ENCODE data around the gene ANKRD42.
A peak's percentile ranks its signal among the peaks of the same experiment; 100 is the strongest.
"Not testable (repeated sequence)": the region's sequence is repeated elsewhere in the genome, so short reads cannot be mapped to it uniquely, and the experiment has no call there.

ANKRD42 gene

DNA sequence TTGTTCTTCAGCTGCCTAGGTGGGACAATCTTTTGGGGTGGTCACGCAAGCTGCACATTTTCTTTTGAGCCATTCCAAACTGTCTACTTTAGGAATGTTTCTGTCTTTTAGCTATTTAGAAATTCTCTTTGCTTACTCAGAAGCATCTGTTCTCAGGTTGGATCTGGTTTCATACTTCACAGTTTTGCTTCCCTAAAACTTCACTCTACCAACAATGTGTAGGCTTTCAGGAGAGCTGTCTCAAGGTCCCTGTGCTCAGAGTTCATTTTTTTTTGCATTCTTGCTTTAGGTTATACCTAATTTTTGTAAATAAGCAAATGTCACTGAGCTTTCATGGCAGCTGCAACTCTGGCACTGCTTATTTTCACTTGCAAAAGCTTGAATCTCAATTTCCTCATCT, 55.9 kb downstream of the ANKRD42 start:
- no peak for FAIRE-seq

DNA sequence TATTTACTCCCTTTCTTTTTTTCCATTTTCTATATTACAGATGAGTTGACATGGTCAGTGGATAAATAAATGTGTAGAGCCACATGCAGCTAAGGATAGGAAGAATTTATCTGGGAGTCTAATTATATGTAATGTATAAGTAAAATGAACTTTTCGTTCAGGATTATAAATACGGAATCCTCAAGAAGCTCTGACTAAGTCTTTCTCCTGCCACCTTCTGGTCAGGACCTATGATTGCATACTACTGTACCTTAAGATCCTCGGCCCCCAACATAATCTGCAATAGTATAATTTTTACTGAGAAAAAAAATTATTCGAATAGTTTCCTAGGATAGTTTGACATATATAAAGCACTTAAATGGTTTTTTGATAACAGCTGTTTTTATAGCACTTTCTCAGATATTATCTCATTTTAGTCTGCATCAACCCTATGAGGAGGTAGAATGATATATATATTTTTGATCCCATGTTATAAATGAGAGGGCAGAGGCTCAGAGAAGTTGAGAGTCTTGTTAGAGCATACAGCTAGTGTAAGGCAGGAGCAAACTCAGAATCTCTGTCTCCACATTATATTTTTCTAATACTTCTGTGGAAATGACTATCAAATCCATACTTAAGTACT, 56.6 kb downstream of the ANKRD42 start:
- FAIRE-seq, result peak; percentile 79

DNA sequence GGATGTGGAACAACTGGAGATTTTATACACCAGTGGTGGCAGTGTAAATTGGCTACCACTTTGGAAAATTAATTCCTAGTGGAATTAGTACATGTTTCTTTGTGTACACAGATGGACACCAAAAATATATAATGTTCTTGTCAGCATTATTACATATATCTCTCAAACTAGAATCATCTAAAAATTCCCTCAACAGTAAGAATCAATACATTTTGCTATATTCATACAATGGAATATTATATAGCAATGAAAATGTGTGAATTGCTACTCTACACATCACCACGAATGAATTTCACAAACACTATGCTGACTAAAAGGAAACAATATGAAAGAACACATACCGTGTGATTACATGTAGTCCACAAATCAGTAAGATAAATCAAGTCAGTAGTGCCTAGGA, 58.8 kb downstream of the ANKRD42 start:
- no peak for FAIRE-seq

DNA sequence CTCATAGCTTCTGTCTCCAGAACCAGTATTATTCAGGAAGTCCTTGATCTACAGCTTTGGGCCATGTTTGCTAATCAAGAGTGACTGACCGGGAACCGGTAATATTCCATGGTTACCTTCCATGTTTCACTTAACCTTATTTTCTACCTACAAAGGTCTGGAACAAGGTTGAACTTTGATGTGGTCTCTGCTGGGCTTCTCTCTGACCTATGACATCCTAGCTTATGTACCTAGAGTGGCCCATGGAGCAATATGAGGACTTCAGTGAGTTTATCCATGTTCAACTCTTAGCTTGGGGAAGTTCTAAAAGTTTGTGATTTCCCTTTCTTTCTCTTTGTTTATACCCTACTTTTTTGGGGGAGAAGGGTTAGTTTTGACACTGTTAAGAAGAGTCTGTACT, 59.4 kb downstream of the ANKRD42 start:
- FAIRE-seq, result no peak

DNA sequence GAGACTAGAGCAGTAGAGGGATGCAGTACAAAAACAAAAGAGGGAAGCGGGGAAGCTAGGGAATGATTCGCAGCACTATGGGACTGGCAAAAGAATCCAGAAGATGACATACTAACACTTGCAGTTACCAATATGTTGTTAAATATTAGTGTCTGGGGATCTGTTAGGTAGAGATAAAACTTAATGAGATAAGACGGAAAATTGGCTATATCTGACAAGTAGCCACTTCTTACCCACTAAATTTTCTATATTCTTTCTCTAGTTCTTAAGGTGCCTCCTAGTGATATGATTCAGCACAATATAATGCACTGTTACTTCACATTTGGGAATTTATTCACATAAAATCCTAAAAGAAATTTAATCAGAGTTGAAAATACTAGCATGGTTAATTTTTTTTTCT, 61.9 kb downstream of the ANKRD42 start:
- no peak for FAIRE-seq

DNA sequence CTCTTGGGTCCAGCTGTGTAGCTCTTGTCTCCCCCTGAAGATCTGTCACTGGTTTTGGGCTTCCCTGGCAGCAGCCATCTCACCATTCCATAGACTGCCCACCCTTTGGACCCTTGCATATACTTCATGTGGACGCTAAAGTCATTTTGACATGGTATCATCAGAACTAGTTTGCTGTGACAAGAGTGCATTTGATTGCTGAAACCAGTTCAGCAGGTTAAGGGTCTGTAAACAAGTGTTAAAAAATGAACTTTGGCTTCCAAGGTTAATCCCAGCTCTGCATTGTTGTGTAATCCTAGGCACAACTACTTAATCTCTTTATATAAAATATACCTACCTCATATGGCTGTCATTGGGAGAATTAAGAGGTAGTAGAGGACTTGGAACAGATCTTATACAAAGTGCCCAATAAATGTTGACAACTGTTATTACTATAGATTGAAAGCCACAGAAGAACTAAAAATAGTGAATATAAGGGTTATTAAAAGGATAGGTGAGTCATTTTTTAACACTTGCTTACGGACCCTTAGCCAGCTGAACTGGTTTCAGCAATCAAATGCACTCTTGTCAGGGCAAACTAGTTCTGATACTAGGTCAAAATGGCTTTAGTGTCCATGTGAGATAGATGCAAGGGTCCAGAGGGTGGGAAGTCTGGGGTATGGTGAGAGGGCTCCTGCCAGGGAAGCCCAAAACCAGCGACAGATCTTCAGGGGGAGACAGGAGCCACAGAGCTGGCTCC, 63.3 kb downstream of the ANKRD42 start:
- FAIRE-seq, result no peak

DNA sequence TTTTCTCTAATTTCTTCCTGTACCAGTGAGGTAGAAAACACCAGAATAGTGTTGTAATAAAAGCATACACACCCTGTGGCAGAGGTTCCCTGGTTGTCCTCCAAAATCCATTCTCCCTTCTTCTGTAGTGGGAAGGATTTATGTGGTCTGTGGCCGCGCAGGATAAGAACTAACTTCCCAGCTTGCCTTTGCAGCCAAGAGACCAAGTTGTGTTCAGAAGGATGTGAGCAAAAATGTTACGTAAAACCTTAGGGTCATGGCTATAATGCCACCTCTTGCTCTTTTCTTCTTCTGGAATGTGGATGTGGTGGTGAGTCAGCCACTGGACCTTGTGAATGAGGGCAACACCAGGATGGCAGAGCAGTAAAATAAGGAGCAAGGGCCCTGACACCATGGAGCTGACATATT, 64.3 kb downstream of the ANKRD42 start:
- no peak for FAIRE-seq

DNA sequence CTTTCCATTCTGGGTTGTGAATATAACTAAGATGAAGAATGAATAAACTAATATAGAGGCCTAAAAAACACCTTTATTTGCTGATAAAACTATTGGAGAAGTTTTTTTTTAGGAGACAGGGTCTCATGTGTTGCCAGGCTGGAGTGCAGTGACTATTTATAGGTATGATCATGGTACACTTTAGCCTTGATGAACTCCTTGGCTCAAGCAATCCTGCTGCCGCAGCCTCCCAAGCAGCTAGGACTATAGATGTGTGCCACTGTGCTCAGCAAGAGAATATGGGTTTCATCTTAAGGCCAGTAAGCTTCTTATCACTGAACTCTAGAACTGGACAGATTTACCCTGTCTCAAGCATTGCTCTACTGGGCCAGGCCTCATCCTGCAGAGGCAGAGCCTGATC, 66.0 kb downstream of the ANKRD42 start:
- no peak for FAIRE-seq

DNA sequence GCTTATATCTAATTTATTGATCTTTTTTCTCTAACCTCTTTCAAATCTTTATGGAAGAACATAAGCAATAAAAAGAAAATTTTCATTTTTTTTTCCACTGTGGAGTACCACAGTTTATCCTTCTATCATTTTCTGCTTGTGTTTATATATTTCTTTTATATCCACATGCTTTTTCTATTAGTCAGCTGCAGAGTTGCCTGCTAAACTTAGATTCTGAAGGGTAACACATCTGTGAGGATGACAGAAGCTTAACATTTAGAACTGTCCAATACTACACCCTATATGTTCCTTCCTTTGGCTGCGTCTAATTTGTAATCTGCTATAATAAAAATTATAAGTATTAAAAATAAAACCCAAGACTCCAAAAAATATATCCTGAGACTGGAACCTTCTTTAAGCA, 71.8 kb downstream of the ANKRD42 start:
- no peak for FAIRE-seq

DNA sequence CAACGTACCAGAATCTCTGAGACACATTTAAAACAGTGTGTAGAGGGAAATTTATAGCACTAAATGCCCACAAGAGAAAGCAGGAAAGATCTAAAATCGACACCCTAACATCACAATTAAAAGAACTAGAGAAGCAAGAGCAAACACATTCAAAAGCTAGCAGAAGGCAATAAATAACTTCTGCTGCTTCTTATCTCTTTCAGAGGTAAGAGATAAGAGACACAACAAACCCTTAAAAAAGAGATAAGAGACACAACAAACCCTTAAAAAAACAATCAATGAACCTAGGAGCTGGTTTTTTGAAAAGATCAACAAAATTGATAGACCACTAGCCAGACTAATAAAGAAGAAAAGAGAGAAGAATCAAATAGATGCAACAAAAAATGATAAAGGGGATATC, 75.6 kb downstream of the ANKRD42 start:
- FAIRE-seq, result not testable (repeated sequence)

DNA sequence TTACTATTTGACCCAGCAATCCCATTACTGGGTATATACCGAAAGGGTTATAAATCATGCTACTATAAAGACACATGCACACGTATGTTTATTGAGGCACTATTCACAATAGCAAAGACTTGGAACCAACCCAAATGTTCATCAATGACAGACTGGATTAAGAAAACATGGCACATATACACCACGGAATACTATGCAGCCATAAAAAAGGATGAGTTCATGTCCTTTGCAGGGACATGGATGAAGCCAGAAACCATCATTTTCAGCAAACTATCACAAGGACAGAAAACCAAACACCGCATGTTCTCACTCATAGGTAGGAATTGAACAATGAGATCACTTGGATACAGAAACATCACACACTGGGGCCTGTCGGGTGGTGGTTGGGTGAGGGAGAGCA, 78.2 kb downstream of the ANKRD42 start:
- not testable (repeated sequence) for FAIRE-seq

DNA sequence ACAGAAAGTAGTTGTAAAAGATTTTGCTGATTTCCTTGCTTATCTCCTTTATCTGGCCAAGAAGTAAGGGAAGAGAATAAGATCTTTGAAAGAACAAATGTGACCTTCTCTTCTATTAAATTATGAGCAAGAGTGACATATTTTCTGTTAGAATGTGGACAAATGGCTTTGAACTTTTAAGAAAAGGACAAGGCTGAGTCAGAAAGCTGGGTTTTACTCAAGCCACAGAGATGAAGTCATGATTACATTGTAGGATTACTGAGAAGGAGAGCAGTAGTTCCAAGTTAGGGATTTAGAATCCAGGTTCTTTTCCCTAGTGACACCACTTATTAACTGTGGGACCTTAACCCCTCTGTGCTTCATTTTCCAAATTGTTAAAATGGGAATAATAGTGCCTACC, 79.1 kb downstream of the ANKRD42 start:
- no peak for FAIRE-seq

DNA sequence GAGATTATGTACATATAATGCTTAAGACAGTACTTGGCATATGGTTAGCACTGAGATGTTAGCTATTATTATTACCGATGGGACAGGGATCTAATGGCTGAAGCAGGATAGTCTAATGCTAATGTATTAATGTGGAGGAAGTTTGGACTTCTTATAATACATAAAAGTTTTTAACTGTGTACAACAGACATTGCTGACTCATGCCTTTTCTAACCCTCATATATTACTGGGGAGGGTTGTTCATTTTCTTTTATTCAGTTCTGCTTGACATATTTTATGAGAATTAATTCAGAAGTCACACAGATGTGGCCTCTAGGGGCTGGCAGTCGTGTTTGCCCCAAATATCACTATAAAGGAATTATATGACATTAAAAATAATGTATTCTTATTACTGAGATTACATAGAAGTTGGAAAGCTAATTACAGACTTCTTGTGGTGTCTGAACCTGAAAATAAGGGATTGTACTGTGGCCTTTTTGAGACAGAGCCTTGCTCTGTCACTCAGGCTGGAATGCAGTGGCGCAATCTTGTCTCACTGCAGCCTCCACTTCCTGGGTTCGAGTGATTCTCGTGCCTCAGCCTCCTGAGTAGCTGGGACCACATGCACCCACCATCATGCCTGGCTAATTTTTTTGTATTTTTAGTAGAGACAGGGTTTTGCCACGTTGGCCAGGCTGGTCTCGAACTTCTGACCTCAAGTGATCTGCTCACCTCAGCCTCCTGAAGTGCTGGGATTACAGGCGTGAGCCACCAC, 82.6 kb downstream of the ANKRD42 start:
- no peak for FAIRE-seq

DNA sequence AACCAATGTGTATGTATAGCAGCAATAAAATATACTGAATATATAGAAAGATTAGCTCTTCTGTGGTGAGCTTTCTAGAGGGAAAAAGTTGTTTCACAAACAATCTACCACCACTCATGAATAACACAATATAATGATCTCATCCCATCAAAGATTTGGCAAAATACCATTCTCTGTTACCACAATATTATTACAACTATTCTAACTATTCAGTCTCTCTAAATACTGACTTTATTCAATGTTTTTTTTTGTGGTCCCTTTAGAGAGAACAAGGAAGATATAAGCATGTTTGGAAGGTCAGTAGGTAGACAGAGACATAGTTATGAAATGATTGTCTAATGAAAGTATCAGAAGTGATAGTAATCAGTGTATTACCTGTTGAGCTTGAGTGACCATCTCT, 84.8 kb downstream of the ANKRD42 start:
- FAIRE-seq, result no peak

DNA sequence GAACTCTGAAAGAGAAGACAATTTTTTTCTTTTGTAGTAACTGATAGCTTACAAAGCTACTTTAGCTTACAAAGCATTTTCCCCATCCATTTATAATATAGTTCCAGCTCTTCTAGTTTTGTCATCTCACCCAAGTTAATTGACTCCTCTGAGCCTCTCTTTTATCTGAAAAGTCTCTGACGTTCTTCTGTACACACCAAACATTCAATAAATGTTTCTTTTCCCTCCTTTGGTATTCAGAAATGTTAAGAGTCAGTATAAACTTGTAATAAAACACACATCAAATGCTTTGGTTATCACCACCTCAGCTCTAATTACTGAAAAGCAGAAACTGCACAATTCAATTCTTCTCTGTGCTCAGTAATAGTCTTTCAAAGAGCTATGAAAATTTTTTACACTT, 86.7 kb downstream of the ANKRD42 start:
- FAIRE-seq, result peak; percentile 83

DNA sequence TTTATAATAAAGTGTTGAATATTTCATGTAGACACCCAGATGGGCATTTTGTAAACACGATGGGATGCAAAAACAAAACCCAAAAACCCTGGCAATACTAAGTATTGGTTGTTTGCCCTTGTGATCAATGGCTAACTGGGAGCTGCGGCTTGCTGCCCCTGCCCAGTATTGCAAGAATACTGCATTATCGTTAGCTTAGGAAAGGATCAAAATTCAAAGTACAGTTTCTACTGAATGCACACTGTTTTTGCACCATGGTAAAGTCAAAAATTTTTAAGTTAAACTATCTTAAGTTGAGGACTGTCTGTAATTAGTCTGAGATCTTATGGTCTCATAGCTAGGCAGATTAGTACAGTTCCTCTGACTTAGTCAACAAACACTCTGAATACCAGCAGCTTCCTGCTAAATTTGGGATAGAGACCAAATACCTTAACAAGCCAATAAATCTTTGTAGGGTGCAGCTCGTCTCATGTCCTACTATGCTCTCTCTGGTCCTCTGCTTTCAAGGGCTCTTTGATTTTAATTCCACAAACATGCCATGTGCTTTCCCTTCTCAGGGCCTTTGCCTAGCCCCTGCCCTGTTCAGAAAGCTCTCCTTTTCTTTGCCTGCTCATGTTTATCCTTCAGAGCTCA, 88.7 kb downstream of the ANKRD42 start:
- FAIRE-seq, result no peak

DNA sequence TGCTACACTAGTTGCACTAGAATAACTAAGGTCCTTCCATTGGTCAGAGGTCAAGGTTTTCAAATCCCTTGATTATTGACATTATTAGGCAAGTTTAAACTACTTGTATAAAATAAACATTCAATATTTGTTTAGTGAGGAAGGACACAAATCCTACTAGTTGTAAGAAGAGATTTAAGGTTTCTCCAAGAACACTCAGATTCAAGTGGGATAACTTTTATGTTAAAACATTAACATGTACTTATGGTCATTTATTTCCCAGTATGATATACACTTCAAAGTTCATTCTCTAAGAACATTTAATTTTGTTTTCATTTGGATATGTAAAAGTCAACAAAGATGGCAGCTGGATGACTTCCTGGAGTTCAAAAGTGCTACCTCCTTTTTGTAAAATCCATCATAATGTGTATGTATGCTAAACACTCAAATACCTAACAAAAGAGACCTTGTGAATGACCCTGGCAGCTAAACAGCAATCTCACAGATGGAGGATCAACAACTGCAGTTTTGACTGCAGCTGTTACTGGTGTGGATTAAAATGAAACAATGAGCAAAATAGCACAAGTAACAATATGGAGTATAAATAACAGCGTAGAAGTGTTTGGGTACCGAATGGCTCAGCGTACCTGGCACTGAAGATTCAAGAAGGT, 91.1 kb downstream of the ANKRD42 start:
- no peak for FAIRE-seq

DNA sequence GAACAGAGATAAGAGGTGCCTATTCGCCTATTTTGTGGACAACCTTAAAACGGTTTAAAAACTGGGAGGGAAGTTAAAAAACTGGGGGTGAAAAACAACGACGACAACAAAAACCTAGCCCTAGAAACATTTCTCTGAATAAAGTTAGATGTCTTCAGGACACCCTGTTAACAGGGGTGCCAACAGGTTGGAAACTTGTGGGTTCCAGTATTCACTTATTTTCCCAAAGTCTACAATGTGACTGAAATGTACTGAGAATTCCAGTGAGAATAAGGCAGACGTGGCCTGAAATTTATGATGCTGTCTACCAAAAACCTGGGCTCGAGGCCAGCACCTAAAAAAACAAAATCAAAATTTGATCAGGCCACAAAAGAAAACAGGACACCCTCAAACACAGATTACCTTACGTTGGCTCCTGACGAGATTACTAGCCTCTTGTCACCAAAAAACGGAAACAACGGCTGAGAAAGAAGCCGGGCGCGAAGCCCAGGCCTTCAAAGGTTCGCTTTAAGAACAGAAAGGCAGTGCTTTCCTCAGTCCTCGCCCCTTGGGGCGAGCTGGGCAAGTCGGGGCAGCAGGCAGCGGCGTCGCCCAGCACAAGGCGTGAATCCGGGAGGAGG, 91.7 kb downstream of the ANKRD42 start:
- FAIRE-seq, result no peak

DNA sequence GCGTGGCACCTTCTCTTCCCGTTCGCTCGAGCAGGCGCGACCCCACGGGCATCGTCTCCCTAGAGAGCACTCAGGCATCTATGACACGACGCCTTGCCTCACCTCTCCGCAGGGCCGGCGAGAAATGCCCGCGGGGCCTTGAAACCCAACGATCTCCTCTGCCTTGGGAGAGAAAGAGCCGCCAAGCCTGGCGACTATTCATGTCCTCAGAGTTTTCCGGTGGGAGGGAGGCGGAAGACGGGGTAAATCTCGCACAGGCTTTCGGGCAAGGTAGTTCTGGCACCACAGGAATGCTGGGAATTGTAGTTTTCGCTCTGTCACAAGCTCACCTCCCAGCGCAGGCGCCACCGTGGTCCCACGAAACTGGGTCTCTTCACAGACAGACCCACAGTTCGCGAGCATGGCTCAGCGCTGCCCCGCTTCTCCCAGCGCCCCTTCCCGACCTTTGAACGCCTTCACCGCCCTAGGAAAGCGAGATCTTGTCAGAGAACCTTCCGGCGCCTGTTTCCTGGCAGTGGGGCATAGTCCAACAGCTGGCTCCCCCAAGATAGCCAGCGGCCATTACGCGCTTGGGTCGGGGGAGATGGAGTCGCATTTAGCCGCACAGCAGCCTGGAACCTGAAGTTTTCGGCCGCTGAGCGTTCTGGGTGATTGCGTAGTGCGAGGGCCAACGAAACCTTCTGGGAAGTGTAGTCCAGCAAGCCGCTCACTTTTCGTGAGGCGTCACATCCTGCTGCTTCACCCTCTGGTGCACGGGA, 92.4 kb downstream of the ANKRD42 start, which contains the start of gene CCDC90B:
Gene CCDC90B (minus strand): TSS at position 597 of the 758 bp plus-strand sequence. CDS start 395 bp downstream, at position 202.
- FAIRE-seq, result peak; percentile 56

DNA sequence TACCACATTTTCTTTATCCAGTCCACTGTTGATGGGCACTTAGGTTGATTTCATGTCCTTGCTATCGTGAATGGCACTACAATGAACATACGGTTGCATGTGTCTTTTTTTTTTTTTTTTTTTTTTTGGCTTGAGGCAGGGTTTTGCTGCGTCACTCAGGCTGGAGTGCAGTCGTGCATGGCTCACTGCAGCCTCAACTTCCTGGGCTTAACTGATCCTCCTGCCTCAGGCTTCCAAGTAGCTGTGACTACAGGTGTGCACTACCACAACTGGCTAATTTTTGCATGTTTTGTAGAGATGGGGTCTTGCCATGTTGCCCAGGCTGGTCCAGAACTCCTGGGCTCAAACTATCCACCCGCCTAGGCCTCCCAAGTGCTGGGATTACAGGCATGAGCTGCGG, 94.1 kb downstream of the ANKRD42 start:
- no peak for FAIRE-seq

DNA sequence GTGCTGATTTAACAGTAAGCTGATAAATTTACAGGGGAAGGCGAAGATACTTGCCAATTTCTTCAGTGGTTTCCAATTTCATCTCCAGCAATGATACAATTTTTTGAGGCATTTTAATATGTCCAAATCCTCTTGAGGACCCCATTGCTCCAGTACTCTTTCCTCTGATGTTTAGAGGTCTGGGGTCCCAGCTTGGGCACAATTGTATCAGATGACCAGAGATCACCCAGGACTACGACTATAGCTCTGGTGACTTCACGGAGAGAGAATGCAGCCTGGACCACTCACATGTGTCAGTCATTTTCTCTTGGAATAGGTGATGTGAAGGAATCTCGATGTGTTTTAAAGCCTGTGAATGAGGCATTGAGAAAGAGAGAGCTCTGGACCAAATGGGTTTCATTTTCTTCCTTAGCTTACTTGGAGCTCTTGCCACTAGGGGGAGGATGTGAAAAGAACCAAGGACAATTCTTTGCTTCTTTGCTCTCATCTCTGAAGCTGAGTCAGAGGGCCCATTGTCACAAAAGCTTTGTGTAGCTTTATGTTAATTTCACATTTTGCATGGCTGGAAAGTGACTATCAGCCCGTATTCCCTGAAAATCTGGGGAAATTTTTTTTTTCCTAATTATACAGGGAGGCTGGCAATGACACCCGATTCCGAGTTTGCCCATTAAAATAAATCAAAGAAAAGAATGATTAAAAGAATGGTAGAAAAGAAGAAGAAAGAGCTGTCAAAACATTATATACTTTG, 99.4 kb downstream of the ANKRD42 start:
- peak; percentile 89 for FAIRE-seq

Measured in islet of Langerhans (tissue), 1 donor.